ENCODE data around the gene ZNF26.

- TF ChIP-seq EZH2 (IDR thresholded peaks at IDR 0.05) (no peak), POLR2AphosphoS5 (IDR thresholded peaks at IDR 0.05; ENCODE audit: borderline replicate concordance, low read depth, low read length) (no peak)
These were observed 33.1 kb upstream of the ZNF26 start for GRCh38 chr12:132953163-132953425.

Data from SK-N-MC (cell line).